HG03442 (cell line): ENCODE results near the gene TMEM150B.
"Not testable (repeated sequence)": the region's sequence is repeated elsewhere in the genome, so short reads cannot be mapped to it uniquely, and the experiment has no call there.

Source experiments
- ATAC-seq: cut with Tn5 transposase; IDR thresholded peaks from one replicate; pipeline ENCODE4 v1.9.1; 2021; ENCODE audit warnings: mild to moderate bottlenecking, moderate library complexity; ENCODE audit not compliant: unreplicated experiment

Gene TMEM150B

DNA sequence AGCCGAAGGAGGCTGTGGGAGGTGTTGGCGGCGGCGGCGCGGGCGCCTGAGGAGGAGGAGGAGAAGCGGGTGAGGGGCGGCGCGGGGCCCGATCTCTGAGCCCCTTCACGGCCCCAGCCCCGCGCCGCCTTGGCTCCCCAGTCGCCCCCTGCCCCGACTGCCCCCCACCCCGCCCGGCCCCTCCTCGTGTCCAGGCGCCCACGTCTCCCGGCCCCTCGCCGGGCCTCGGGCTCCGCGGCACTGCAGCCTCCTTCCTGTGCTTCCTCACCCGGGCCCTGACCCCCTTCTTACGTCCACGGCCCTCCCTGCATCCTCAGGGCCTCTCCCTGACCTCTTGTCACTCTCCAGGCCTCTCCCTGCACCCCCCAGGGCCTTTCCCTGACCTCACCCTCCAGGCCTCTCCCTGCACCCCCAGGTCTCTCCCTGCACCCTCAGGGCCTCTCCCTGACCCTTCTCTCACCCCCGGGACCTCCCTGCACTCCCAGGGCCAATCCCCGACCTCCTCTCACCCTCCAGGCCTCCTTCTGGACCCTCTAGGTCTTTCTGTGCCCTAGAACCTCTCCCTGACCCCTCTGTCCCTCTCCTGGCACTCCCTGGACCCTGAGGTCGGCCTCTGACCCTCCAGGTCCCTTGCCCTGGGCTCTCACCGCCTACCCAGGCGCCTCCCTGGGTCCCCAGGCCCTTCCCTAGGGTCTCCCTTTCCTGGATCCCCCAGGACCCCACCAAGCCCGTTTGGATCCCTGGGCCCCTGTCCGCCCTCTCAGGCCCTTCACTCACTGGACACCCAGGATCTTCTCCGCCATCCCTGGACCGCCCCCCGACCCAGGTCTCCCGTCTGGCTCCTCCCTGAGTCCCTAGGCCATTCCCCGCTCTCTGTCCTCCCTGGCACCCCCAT, 15.0 kb upstream of the TMEM150B start:
- no peak for ATAC-seq

DNA sequence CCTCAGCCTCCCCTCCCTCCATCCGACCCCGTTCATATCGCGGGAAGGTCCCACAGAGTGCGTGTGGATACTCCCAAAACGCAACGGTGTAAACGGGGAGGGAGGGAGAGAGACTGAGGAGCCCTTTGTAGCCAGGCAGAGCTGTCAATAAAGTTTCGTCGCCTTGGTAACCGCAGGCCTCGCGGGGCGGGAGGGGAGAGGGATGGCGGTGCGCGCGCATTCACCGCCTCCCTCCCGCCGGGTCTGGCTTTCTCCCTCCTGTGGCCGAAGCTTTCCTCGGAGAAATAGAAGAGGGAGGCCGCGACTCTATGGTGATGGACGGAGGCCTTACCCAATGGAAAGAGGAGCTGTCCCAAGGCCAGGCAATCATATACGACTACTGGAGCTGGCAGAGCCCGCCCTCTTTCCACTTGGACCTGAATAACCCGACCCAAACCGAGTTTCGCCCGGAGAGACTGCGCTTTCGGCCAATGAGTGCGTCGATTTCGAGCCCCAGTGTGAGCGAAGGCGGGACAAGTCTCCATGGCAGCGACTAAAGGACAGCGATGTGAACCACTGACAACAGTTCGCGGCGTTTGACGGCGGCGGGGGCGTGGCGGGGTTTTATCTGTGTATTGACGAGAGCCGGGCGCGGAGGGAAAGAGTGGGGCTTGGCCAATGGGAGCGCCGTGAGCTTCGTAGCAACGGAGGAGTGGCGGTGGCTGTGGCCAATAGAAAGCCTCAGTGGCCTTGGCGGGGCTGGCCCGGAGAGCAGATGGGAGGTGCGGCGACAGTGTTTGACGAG, 14.2 kb upstream of the TMEM150B start, which contains the start of gene KMT5C:
Gene KMT5C (plus strand): TSS at position 772 of the 784 bp plus-strand sequence. CDS start 2,061 bp downstream, outside the sequence.
- ATAC-seq = peak; percentile 78

DNA sequence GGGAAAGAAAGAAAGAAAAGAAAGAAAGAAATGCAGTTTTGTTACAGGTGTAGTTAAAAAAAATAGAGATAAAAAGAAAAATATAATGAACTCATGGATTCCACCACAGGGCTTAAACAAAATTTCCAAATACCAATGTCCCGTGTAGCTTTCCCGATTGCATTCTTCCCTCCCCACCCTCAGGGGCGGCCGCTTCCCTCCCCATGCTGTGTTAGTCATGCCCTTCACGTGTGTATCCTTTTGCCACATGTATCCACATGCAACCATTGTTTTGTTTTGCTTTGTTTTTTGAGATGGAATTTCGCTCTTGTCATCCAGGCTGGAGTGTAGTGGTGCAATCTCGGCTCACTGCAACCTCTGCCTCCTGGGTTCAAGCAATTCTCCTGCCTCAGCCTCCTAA, 11.0 kb upstream of the TMEM150B start:
- ATAC-seq = no peak

DNA sequence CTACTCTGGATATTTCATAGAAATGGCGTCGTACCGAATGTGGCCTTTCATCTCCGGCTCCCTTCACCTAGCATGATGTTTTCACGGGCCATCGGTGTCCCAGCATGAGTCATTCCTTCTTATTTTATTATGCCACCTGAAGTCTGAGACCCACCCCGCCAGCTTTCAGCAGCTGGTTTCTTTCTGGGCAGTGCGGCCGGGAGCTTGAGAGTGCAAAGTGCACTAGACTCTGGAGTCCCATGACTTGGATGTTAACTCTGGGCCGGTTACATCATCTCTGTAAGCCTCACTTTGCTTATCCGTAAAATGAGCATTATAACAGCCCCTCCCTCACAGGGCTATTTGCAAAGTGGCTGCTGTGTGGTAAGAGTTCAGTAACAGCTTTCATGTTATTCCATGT, 8.7 kb upstream of the TMEM150B start:
- ATAC-seq = no peak

DNA sequence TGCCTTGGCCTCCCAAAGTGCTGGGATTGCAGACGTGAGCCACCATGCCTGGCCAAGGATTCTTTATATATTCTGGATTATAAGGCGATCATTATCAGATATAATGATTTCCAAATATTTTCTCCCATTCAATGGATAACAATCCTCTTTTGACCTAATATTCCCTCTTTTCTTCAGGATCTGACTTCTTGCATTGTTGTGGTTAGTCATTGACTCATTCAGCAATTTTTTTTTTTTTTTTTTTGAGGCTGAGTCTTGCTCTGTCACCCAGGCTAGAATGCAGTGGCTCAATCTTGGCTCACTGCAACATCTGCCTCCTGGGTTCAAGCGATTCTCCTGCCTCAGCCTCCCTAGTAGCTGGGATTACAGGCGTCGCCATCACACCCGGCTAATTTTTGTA, 4.7 kb upstream of the TMEM150B start:
- not testable (repeated sequence) for ATAC-seq

DNA sequence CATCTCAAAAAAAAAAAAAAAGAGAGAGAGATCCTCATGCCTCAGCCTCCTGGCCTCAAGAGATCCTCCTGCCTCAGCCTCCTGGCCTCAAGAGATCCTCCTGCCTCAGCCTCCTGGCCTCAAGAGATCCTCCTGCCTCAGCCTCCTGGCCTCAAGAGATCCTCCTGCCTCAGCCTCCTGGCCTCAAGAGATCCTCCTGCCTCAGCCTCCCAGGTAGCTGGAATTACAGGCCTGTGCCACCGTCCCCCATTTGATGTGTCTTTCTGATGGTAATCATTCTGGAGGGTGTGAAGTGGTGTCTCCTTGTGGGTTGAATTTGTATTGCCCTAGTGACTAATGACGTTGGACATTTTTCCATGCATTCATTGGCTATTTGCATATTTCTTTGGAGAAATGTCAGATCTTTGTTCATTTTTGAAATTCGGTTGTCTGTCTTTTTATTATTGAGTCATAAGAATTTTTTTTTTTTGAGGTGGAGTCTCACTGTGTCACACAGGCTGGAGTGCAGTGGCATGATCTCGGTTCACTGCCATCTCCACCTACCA, 3.7 kb upstream of the TMEM150B start:
- ATAC-seq = not testable (repeated sequence)

DNA sequence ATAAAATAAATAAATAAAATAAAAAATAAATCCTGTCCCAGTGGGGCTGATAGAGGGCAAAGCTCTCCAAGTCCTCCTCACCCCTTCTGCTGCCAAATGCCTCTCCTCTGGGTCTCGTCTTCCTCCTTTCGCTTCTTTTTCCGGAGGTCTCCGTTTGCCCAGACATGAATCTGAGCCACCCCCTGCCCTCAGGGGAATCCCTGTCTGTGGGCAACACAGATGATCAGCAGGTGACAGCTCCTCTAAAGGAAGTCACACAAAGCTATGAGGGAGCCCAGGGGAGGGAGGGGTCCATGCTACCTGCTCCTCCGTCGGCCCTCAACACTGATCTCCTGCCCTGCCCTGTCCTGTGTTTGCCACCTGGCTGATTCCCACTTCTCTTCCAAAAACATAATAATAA, 479 bp downstream of the TMEM150B start:
- ATAC-seq = no peak

DNA sequence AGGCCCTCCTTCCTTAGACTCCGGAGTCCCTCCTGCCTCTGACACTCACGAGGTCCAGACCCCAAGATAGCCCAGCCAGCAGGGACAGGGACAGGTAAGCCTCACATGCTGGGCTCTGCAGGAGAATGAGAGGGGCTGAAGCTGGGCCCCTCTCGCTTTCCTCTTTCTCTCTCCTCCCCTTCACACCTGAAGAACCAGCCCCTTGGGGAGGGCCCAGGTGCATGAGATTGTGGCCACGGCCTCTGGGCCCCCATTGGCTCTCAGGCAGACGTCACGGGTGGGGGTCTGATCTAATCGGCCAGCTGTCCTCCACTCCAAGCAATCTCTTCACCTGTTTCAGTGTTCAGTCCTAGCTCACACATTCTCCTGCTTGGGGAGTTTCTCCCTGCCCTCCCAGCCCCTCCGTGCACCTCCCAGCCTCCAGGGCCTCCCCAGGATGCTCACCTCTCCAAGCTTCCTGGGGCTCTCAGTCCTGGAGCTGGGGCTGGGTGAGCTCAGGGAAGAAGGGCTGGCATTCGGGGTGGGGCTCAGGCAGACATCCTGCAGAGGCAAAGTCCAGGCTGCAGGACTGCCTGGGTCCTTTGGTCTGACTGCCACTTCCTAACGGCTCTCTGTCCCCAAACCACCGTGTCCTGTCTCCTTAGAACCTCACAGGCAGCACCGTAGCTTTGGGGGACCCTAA, 2.8 kb downstream of the TMEM150B start:
- no peak for ATAC-seq

DNA sequence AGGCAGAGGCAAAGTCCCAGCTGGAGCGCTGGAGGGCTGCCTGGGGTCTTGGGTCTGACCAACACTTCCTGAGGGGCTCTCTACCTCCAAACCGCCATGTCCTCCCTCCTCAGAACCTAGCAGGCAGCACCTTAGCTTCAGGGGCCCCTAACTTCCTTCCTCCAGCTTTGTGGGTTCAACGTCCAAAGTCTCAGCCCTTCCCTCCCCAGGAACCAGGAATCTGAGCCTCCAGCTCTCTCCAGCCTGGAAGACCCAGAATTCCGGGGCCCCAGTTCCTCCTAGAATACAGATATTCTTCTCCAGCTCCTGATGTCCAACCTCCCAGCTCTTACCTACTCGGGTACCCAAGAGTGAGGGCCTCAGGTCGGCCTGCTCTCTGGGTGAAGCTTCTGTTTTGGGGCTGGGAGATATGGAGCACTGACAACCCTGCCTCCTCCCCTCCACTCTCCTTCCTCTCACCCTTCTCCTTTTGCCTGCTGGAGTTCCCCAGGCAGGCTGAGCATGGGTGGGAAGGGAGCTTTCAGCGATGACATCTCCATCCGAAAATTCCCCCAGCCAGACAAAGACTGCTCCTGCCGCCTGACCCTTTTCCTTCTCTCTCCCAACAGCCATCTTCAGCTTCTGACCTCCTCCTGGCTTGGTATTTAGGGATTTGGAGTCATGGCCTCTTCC, 3.5 kb downstream of the TMEM150B start:
- ATAC-seq = no peak

DNA sequence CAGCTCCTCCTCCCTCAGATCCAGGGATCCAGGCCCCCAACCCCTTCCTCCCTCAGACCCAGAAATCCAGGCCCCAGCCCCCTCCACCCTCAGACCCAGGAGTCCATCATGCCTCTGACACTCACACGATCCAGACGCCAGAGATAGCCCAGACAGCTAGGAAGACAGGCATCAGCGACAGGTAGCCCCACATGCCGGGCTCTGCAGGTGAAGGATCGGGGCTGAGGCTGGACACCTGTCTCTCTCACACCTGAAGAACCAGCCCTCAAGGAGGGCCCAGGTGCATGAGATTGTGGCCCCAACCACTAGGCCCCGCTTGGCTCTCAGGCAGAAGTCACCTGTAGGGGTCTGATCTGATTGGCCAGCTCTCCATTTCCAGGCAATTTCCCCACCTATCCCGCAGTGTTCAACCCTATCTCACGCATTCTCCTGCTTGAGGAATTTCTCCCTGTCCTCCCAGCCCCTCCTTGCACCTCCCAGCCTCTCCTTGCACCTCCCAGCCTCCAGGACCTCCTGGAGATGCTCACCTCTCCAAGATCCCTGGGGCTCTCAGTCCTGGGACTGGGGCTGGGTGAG, 4.2 kb downstream of the TMEM150B start:
- ATAC-seq = no peak

DNA sequence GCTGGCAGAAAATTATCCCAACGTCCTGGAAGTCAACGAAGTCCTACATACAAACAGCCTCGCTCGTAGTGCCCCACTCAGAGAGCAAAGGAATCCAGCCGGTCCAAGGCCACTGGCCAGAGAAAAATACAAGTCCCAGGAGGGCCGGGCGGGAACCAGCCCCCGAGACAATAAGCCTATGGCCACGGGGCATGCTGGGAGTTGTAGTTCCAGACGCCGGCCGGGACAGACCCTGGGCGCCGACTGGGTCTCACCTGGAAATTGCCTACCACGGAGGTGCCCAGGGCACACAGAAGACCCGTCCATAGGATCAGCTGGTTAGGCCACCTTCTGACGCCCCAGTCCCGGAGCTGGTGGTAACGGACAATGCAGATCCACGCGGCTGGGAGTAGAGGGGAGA, 5.4 kb downstream of the TMEM150B start:
- no peak for ATAC-seq

DNA sequence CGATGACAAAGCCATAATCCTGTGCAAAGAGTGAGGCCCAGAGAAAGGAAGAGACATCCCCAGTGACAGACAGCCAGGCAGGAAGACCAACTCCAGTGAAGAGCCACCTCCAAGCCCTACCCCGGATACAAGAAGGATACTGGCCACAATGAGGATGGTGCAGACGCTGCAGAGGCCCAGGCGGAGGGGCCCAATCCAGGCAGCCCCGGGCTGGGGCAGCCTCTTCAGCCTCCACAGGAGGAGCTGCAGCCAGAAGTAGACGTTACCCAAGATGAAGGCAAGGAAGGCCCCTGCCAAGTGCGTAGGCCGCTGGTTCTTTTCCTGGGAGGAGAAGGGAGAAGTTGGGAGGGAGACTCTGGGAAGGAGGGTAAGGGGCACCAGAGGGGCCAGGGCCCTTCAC, 8.5 kb downstream of the TMEM150B start:
- ATAC-seq = no peak

DNA sequence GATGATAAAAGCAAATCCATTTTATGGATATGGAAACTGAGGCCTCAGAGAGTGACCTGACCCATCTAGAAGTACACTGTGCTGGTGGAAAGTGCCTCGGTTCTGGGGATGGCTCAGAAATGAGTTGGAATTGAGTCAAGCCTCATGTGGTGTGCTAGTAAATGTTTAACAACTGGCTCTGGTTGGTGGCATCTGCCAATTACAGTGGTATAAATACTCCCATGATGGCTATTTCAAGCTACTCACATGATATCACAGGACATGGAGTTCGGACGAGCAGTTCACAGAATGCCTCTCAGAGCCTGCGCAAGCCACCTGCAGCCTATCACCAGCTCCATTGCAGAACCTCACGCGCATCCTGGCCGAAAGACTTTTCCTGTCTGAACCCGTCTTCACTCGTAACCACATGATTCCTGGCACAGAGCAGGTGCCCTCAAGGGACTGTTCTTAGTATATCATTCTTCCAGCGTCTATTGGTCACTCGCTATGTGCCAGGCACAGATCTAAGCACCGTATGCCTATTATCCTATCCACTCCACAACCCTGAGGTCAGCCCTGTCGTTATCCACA, 9.1 kb downstream of the TMEM150B start:
- no peak for ATAC-seq

DNA sequence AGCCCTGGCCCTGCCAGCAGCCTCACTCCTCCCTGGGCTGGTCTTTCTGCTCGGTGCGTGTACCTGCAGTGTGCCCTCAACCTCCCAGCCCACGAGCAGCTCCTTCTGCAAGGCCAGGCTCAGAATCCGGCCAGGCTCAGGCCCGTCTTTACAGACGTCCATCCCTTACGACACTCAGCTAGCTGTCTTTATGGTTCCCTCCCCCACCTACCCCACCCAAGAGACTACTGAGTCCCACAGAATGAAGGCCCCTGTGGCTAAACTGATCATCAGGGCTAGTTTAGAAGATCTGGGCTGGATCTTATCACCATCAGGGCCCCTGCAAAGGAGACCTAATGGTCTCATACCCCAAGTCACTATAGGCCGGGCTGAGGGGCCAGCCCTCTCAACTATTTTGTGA, 10.7 kb downstream of the TMEM150B start:
- ATAC-seq = no peak

DNA sequence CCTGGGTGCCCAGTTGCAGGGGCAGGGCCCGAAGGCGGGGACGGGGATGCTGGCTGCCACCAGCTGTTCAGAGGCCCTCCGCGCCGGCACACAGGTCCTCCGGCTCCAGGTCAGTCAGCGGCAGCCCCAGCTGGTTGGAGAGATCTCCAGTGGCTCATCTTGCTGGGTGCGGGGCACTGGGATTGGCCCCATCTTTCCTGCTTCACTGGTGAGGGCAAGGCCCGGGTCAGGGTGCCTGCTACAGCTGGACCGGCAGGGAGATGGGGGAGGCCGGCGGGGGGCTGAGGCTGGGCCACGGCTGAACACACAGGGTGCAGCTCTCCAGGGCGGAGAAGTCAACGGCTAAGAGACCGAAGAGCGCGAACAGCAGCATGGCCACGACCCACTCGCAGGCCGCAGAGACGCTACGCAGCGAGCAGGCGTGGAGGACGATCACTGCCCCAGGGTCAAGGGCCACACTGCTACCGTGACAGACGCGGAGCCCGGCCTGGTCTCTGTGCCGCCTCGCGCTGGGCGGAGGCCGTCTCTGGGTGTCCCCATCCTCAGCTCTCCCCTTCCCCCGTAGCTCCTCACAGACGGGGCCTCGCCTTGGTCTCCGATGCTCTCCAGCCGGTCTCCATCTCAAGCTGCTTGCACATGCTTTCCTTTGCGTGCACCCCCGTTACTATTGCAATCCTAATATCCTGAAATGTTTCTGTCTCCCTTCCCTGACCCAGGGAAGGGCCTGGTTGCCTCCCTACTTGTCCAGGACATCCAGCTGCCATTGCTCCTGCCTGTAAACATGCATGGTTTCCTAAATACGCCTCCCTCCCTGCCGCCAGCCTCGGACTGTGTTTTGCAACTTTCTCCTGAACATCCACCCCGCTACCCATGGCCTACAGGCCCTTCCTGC, 12.3 kb downstream of the TMEM150B start:
- ATAC-seq = no peak

DNA sequence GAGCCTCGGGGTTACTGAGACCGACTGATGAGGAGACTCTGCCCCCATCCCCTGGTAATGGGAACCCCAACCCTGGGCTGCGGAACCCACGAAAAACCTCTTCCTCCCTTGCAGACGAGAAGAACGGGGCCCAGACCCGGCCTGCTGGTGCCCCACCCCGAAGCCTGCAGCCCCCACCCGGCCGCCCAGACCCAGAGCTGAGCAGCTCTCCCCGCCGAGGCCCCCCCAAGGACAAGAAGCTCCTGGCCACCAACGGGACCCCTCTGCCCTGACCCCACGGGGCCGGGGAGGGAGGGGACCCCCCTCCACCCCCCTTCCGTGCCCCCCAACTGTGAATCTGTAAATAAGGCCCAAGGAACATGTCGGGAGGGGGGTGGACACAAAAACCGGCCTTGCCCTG, 13.3 kb downstream of the TMEM150B start:
- no peak for ATAC-seq

DNA sequence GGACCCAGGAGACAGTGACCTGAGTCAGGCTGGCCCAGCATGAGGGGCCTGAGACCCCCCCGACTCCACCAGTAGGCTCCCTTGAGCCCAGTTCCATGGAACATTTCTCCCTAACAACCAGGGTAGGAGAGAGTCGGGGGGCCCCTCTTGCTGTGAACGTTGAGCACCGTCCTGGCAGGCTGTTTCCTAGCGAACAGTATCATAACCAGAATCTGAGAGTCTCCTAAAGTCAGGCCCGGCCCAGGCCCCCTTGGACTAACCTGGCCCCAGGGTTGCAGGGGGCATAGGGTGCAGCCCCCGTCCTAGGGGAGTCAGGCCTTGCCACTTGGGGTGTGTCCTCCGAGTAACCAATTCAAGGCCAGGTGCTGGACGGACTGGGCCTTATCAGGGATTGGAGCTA, 13.7 kb downstream of the TMEM150B start:
- no peak for ATAC-seq

DNA sequence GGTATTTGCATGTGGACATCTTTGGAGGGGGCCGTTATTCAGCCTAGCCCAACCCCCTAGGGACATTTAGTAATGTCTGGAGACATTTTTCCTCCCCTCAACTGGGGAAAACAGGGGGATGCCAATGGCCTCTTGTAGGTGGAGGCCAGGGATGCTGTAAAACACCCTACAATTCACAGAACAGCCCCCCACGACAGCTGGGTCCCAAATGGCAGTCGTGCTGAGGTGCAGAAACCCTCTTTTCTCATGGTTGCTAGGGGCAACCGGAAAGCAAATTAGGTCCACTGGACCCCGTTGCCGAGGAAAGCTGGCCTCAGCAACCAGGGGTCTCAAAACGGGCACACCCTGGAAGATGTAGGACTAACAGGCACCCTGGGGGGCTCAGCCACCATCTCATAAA, 14.6 kb downstream of the TMEM150B start:
- no peak for ATAC-seq

DNA sequence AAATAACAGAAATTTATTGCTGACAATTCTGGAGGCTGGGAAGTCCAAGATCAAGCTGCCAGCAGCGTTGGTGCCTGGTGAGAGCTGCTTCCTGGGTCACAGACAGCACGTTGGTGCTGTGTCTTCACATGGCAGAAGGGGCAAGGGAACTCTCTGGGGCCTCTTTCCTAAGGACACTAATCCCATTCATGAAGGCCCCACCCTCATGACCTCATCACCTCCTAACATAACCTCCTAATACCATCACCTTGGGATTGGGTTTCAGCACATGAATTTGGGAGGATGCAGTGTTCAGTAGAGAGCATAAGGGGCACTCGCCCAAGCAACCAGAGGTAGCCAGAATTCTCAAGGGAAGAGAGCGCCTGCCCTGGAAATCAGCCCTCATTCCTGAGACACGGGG, 15.7 kb downstream of the TMEM150B start:
- no peak for ATAC-seq
